GM18502 (cell line): Measurements from ENCODE around the gene TOP1.
A peak's percentile ranks its signal among the peaks of the same experiment; 100 is the strongest.
"Not testable (repeated sequence)": the region's sequence is repeated elsewhere in the genome, so short reads cannot be mapped to it uniquely, and the experiment has no call there.

Source experiments
- ATAC-seq: cut with Tn5 transposase; IDR thresholded peaks from one replicate; pipeline ENCODE4 v1.9.1; 2021; ENCODE audit warnings: mild to moderate bottlenecking; ENCODE audit not compliant: unreplicated experiment, poor library complexity

The TOP1 gene

DNA sequence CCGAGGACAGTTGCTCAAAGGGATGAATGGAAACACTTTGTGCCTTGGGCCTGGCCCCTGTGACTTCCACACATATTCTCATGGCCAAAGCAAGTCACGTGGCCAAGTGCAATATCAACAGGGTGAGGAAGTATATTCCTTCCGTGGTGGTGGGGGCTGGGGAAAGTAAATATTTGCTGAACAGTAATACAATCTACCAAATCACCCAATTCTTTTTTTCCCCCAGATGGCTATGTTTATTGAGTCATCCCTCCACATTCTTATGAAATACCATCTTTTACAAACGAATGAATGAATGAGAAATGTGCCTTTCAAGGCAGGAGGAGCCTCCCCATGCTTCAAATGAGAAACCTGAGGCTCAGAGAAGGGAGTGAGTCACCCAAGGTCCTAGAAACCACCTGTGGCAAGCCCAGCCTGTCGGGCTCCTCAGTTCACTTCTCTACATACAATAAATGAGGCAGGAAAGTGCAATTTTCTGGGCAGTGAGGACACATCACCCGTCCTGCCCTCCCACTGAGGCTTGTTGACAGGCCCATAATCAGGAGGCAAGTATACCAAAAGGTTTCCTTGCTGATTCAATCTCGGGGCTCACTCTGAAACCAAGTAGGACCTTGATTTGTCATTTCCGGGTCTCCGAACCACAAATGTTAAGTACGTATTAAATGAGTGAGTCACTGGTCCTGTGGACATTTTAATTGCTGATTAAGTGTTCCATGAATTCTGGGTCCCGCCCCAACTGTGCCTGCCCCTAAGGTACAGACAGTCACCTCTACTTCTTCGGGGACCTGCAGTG is 25.3 kb upstream of the TOP1 start:
- ATAC-seq, result no peak

DNA sequence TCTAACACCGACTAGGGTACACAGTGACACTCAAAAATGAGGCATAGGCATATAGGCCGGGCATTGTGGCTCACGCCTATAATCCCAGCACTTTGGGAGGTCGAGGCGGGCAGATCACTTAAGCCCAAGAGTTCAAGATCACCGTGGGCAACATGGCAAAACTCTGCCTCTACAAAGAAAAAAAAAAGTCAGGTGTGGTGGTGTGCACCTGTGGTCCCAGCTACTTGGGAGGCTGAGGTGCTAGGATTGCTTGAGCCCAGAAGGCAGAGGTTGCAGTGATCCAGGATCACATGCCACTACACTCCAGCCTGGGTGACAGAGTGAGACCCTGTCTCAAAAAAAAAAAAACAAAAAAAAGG is 24.7 kb upstream of the TOP1 start:
- ATAC-seq, result not testable (repeated sequence)

DNA sequence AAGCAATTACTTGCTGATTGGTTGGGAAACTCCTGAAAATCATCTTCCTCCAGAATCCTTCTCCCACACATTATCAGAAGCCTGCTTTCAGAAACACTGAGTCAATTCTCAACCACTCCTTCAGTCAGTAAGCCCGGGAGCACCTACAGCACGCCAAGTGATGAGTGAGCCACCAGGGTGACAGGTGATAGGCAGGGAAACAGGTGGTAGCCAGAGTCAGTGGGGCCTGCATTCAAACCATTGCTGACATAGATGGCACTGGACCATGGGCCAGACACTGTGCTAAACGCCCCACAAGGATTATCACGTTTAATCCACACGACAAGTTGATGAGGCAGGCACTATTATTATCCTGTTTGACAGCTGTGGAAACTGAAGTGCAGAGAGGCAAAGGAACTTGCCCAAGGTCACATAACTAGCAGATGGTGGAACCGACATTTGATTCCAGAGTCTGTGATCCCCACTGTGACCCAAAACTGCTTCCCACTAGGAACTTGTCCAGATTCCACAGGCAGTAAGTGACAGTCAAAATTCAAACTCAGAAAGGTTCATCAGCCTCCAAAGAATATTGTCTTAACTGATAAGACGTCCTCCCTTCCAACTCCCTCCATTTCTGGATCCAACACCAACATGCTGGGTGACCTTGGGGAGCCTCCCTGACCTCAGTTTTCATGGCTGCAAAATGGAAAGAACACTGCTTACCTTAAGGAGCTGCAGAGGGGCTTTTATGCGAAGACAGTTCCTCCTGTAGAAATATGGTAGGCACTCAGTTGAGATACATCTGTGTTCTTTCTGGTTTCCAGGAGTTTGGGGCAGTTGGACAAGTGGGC is 23.9 kb upstream of the TOP1 start:
- ATAC-seq, result no peak

DNA sequence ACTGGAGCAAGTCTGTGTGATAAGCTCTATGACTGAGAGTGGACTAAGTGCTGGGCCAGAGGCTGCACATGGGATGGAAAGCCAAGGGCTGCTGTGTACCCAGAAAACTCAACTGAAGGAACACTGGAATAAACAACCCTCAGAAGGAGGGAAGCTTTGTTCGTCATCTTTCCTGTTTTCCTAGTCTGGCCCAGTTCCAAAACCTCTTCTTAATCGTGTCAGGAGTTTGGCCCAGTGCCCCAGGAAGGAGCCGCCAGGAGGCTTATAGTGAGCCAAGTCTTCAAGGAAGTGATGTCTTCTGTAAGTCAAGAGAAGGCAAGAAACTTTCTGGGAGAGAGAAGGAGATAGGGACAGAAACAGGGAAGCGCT is 23.3 kb upstream of the TOP1 start:
- no peak for ATAC-seq

DNA sequence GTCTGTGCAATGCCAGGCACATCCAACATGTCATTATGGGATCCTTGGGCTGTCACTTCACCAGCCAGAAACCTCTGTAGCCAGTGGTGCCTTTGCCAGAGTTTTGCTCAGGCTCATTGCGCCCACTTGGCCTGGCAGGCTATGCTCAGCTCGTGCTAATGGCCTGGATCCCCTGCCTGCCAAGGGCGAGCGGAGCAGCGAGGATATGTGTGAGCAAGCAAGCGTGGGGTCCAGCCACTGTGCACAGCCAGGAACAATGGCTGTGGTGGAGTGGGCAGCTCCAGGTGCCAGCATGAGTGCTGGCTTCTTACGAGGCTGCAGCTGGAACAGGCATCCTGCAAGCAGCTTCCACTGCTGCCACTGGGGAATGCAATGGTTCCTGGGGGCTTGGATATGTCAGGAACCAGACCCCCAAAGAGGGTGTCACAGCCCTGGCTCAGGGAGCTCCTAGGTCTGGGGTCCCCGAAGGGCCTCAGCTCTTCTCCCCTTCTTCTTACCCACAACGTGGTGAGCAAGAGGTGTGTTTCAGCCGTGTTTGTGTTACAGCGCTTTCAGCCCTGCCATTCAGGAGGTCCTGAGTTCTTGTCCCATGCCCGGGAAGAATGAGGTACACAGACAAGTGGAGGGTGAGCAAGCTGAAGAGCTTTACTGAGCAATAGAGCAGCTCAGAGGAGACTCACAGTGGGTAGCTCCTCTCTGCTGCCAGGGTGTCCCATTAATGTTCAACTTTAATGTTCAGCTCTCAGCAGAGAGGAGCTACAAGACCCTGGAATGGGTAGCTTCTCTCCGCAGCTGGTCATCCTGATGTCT is 22.3 kb upstream of the TOP1 start:
- ATAC-seq, result no peak

DNA sequence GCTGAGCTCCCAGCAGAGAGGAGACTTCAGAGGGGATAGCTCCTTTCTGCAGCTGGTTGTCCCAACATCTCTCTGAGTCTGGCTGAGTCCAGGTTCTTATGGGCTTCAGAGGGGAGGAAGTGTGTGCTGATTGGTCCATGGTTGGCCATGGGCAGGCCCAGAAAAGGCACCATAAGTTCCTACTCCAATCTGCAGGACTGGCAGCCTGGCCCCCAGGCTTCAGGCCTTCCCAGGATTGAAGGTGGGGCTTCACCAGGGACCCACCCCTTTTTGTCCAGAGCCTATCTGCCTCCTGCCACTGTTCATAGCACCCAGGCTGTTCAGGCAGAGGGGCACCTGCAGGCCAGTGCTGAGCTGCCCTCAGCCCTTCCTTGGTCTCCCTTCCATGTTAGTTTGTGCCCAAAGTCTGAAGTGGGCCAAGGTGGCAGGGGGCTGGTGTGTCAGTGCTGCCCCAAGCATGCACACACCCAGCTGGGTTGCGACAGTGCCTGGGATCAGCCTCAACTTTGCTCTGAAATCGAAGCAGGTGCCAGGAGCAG is 21.6 kb upstream of the TOP1 start:
- no peak for ATAC-seq

DNA sequence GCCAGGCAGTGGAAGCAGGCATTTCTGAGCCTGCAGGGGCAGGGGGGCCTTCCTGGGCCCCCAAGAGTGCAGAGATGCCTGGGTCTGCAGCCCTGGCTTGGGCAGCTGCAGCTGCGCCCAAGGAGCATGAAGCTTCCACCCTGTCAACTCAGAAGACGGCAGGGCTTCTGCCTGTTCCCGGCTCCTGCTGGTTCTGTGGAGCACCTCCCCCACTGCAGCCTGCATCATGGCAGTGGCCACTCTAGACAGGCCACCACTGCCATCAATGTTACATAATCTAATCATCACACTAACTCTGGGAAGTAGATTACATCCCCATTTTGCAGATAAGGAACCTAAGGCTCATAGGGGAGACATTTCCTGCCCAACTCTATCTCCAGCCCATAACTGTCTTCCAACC is 21.1 kb upstream of the TOP1 start:
- ATAC-seq, result no peak

DNA sequence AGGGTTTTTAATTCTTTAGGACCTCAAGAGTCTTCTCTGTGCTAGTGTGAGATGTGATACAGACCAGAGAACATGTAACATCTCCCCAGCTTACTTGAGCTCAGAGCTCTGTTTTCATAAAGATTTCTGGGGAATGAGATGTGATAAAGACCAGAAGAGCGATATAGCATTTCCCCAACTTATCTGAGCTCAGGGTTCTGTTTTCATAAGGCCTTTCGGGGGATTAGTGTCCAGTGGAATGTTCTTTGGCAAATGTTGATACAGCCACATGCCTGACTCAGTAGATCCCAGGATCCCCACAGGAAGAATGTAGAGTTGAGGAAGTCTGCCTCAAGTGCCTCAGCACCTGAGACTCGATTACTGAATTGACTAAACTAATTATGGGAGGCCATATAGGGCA is 18.7 kb upstream of the TOP1 start:
- ATAC-seq, result no peak

DNA sequence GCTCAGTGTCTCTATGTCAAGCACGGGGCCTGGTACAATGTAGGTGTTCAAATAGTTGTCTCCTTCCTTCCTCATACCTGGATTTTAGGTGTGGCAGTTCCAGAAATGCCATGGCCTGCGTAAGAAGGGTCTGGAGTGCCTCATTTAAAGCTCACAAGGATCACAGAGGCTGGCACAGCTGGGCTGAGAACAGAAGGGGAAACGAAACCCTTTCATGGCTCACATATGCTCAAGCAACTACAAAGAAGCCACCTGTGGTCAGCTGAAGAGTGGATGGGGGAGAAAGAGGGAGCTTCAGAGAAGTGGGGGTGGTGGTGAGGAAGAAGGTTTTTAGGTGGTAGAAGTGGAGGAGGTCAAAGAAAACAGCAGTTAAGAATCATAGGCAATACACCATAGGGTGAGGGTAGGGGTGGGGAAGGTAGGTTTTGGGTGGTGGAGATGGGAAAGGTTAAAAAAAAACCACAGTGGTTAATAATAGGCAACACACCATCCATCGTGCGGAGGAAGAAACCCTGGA is 17.0 kb upstream of the TOP1 start:
- ATAC-seq, result peak; percentile 91

DNA sequence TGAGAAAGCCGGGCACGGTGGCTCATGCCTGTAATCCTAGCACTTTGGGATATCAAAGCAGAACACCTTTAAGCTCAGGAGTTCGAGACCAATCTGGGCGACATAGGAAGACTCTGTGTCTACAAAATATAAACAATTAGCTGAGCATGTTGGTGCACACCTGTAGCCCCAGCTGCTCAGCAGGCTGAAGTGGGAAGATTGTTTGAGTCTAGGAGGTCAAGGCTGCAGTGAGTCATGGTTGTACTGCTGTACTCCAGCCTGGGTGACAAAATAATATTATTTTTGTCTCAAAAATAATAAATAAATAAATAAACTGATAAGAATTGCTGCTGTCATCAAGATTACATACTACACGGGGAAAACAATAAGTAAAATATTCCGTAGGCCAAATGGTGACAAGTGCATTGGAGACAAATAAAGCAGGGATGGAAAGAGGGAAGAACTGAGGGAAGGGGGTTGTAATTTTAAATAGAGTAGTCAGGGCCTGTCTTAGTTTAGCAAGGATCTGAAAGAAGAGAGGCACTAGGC is 14.0 kb upstream of the TOP1 start:
- ATAC-seq, result no peak

DNA sequence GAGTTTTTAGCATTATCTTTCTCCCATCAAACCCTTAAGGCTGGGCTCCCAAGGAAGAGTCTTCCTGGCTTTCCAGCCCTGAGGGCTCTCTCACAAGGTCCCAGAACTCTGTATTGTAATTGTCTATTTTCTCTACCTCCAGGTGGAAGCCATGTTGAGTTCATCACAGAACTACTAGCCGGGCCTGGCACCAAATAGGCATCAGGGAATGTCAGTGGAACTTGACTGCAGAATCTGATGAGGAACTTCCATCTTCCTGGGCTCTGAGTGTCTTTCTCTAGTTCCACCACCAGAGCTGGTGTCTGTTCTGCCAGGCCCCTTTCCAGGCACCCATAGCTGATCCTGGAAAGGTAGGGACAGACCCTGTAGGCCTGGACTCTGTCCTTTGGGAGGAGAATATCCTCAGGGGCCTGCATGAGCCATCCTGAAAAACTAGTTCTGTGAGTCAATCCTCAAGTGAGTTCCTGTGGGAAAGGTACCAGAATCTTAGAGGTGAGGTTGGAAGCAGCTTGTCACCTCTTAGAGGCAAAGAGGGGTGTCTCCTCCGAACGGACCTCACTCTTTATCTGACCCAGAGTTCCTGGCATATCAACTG is 11.1 kb upstream of the TOP1 start:
- ATAC-seq, result no peak

DNA sequence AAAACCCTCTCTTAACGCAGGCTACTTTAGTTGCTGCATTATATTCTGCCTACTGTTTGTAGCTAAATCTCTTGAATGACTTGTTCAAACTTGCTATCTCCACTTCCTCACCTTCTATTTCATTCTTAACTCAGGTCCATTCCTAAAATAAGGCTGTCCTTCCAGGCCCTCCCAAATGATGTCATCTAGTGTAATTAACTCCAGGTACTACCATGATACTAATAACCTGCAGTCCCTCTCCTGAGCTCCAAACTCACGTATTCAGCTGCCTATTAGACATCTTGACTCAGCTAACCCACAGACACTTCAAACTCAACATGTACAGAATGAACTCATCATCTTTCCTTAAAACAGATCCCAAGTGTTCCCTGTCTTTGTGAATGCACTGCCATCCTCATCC is 10.5 kb upstream of the TOP1 start:
- no peak for ATAC-seq

DNA sequence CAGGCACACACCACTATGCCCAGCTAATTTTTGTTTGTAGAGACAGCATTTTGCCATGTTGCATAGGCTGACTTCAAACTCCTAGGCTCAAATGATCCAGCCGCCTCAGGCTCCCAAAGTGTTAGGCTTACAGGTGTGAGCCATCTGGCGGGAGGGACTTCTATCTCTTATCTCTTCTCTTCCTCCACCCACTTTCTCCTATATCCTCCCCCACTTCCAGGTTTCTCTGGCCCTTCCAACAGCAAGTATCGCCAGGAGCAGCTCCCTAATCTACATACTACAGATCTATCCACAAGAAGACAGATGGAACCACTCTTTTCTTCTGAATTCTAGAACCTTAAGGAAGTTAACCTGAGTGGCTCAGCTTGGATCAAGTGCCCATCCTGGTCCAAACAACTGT is 5.1 kb upstream of the TOP1 start:
- ATAC-seq, result no peak

DNA sequence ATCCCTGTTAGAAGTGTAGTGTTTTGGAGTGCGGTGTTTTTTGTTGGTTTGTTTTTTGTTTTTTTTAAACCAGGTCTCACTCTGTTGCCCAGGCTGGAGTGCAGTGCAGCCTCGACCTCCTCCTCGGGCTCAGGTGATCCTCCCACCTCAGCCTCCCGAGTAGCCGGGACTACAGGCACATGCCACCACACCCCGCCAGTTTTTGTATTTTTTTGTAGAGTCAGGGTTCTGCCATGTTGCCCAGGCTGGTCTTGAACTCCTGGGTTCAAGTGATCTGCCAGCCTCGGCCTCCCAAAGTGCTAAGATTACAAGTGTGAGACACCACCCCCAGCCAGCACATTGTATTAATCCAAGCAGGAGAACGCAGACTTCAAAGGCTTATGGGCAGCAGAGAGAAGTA is 1.3 kb upstream of the TOP1 start:
- no peak for ATAC-seq

DNA sequence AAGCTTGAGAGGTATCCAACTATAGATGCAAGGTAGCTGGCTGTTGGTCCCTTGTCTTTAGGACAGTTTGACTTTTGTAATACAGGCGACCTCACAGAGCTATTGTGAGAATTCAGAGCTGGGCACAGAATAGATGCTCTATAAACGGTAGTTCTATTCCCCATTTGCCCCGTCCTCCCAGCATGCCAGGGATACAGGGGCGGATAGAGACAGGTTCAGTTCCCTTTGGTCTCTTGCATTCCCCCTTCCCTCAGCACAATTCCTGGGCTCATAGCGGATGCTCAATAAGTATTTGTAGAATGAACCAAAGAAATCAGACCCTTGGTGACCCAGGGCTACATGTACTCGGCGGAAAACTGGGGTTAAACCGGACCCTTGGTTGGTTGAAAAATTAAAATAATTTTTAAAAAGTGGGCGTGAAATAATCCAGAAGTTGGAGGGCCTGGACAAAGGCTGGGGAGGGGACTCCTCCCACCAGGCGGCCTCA is 707 bp upstream of the TOP1 start:
- ATAC-seq, result no peak

DNA sequence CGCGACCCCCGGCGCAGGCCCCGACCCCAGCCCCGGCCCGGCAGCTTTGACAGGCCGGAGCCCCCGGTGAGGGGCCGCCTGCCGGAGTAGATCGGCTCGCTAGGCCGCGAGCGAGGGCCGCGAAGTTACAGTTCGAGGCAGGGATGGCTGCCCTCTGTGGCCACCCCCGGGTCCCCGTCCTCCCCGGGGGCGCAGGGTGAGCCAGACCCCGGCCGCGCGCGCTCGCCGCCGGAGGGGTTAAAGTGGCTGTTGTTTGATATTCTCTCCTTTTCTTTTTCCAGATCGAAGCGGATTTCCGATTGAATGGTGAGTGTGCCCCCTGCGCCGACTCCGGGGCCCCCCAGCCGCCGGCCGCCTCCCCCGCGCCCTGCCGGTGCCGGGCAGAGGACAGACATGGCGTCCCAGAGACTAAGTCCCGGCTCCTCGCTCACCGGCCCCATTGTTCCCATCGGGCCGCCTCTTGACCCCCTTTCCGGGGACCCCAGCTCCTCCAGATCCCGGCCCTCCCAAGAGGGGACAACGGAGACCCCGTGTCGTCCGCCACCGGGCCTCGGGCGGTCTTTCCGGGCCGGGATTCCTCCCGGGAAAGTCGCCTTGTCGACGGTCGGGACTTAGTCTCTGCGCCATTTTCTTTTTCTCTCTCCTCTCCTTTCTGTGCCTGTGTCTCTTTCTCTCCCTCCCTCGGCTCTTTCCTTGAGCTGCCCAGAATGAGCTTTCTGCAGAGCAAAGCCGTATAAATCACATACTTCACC is 704 bp downstream of the TOP1 start:
- ATAC-seq, result peak; percentile 24

DNA sequence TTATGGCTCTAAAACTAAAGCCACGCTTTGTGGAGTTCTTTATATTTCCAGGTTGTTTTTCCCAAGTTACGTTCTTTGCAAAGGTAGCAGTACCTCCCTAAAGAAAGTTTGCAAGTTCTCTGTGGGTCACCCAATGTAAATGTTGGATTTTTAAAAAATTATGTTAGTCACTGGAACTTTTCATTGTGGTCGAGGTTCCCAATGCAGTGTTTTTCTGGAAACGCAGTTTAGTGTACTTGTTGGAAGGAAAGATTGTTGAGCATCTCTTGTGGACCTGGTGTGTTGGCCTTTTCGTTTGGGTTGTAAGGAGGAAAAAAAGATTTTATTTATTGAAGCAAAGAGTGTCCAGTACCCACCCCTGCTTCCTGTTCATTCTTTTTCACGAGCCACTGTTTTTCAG is 1.4 kb downstream of the TOP1 start:
- ATAC-seq, result no peak

DNA sequence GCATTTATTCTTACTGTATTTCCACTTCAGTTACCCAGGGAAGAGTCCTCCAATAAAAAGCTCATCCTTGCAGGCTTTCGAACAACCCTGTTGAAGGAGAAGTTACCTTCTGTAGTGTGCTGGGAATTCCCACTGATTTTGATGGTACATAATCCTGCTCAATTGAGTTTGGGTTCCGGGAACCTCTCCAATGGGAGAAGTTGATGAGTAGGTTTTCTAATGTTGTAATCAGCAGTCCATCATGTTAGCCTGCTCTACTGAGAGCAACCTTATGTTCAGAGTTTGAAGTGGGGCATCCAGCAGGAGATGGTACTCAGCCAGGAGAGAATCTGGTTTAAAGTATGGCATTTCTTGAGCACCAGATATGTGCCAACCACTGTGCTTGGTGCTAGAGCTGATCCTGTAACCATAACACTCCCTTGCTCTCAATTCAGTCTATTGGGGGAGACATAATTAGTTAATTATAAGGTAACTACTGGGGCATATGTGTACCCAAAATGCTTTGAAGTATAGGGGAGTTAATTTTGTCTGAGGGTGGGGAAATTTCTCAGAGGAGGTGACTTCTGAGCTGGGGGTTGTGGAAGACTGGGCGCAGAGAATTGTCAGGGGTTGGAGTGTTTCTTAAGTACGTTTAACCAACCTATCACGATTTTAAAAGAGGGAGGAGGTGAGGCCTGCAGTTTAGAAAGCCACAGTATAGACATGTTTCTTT is 2.1 kb downstream of the TOP1 start:
- ATAC-seq, result no peak

DNA sequence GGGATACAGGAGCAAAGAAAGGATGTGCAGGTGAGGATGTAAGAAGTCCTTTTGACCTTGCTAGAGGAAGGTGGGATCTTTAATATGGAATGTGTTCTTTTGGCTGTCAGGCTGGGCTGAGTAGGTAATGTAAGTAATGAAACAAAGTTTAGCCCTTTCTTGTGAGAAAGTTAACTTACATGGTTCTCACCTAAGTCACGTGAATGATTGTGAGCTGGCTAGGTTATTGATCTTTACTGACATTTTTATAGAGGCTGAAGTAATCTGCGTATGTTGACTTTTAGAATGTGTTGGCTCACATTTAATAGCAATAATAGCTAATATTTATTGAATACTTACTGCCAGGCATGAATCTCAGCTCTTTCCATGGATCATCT is 2.6 kb downstream of the TOP1 start:
- ATAC-seq, result no peak
